Stomach (tissue), 9 donors: Measurements from ENCODE around the gene GPR15. TPM values are rescaled to one million over a fixed set of nuclear protein-coding genes. Genes with fewer than 3 reads are reported as not detected.

Source experiments
- DNase-seq, 2 donors: peaks; one replicate each; pipeline versions ENCODE4 v3.0.0 to v3.0.0-alpha.2; 2013 to 2019
- H3K27ac ChIP-seq, 5 donors: fragments of 200-600 bp in 4 of 5; sonication (generic) in 4 of 5; one replicate each; pipeline ENCODE4 v1.5.1; 2013 to 2019; ENCODE audit warnings: mild to moderate bottlenecking in 1 of 5, moderate library complexity in 1 of 5
- H3K27me3 ChIP-seq, 3 donors: fragments of 200-600 bp; sonication (generic); one replicate each; pipeline ENCODE4 v1.5.1; 2017 to 2019; ENCODE audit warnings: mixed run types in 1 of 3
- H3K36me3 ChIP-seq, 4 donors: fragments of 200-600 bp; sonication (generic); 1 replicate in 3 of 4; 2 replicates in 1 of 4; pipeline ENCODE4 v1.5.1; 2016 to 2019
- H3K4me1 ChIP-seq, 4 donors: fragments of 200-600 bp; sonication (generic); one replicate each; pipeline ENCODE4 v1.5.1; 2016 to 2019
- H3K4me3 ChIP-seq, 4 donors: fragments of 200-600 bp; sonication (generic) in 3 of 4; one replicate each; pipeline ENCODE4 v1.5.1; 2016 to 2019; ENCODE audit warnings: mild to moderate bottlenecking in 1 of 4
- H3K9me3 ChIP-seq, 4 donors: fragments of 200-600 bp; sonication (generic); one replicate each; pipeline ENCODE4 v1.5.1; 2016 to 2019
- EP300 ChIP-seq: sonication (generic); formaldehyde crosslinking; IDR thresholded peaks from one replicate; pipeline ENCODE4 v1.6.1; 2017; ENCODE audit warnings: antibody characterized with exemption
- POLR2A ChIP-seq, 4 donors: fragments of 450-650 bp; IDR thresholded peaks; one replicate each; pipeline ENCODE4 v1.6.1; 2016; ENCODE audit warnings: antibody characterized with exemption in 4 of 4, control low read depth in 2 of 4, mild to moderate bottlenecking in 1 of 4, moderate library complexity in 1 of 4
- POLR2AphosphoS5 ChIP-seq, 3 donors: sonication (generic); formaldehyde crosslinking; IDR thresholded peaks; one replicate each; pipeline ENCODE4 v1.6.1; 2016; ENCODE audit warnings: antibody characterized with exemption in 3 of 3
- WGBS, 5 donors: extraction: QIAGEN DNeasy Blood & Tissue Kit in 3 of 5; methylation state at CpG; one replicate each; pipeline versions ENCODE4 v1.1.5 to v1.1.7; 2013 to 2018; 5-methylcytosine and 5-hydroxymethylcytosine counted together
- intact Hi-C: fragments of 100-400 bp; cut with DNase I; formaldehyde crosslinking; loops from one replicate; pipeline ENCODE4 v1.15.1; 2023; ENCODE audit warnings: low total_unique reads
- polyA plus RNA-seq, 3 donors: library from polyadenylated mRNA; stranded (reverse); fragments of 200-250 nt; gene quantifications; one replicate each; pipeline ENCODE4 v1.2.3, GENCODE V29; 2013
- total RNA-seq, 5 donors: library from RNA; depleted of rRNA; stranded (reverse); fragments of >200 nt; gene quantifications; one replicate each; pipeline versions ENCODE4 v1.1.0 to v1.2.3, GENCODE V29; 2014 to 2016
- TF ChIP-seq, protein P1 (sequence below), 7 experiments: fragments of 450-650 bp in 4 of 7; fragments of 200-600 bp in 3 of 7; sonication (generic) in 3 of 7; IDR thresholded peaks; one replicate each; pipeline ENCODE4 v1.5.1; 2016 to 2019; ENCODE audit warnings: antibody characterized with exemption in 7 of 7, control low read depth in 2 of 7, mild to moderate bottlenecking in 1 of 7
- donor health status: healthy with polysubstance abuse.
- donor health status: Bipolar disorder and iron deficiency.
- donor health status: healthy.

GPR15 gene
- total and polyA plus RNA-seq, 8 donors, result 0.25 TPM; not detected in 7

DNA sequence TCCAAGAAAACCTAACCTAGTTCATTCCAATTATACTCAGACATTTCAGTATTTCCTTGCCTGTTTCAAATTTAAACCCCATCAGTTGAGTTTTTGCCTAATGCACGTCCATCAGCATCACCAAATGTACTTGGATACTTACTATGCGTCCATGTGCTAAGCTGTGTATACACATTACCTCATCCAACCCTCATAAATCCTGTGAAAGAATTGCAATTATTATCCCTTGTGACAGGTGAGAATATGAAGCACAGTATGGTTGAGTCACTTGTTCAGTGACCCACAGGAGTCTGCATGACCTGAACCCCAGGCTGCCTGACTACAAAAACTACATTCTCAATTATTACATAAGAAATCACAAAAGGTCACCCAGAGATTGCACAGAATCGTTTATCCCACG, 31.8 kb upstream of the GPR15 start:
- H3K4me1 ChIP-seq, result no peaks in the 10 kb centered on the region
- WGBS, 5 donors, result 78 to 92% (median 85%) methylated on average over 4 of the region's 4 CpGs
- intact Hi-C loops, result no loop called here

DNA sequence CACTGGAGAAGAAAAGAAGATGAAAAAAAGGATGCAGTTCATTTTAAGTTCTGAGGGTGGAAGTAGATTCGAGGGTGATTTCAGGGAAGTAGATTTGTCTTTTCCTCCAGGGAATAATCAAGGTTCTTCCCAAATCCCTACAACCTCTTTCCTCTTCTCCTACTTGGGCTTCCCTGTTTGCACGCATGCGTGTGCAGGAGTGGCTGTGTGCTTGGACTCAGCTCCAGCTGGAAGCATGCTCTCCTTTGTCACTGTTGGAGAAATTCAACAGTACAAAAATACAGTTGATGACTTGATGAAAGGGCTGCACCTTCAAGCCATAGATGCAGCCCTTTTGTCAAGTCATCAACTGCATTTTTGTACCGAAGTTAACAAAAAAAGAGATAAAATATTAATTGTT, 30.5 kb upstream of the GPR15 start:
- TF ChIP-seq POLR2AphosphoS5 (IDR thresholded peaks at IDR 0.05) (no peak), EP300 (no peak), POLR2A (IDR thresholded peaks at IDR 0.05) (no peak)
- TF ChIP-seq, protein P1, sequence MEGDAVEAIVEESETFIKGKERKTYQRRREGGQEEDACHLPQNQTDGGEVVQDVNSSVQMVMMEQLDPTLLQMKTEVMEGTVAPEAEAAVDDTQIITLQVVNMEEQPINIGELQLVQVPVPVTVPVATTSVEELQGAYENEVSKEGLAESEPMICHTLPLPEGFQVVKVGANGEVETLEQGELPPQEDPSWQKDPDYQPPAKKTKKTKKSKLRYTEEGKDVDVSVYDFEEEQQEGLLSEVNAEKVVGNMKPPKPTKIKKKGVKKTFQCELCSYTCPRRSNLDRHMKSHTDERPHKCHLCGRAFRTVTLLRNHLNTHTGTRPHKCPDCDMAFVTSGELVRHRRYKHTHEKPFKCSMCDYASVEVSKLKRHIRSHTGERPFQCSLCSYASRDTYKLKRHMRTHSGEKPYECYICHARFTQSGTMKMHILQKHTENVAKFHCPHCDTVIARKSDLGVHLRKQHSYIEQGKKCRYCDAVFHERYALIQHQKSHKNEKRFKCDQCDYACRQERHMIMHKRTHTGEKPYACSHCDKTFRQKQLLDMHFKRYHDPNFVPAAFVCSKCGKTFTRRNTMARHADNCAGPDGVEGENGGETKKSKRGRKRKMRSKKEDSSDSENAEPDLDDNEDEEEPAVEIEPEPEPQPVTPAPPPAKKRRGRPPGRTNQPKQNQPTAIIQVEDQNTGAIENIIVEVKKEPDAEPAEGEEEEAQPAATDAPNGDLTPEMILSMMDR (IDR thresholded peaks at IDR 0.05), result no peak
- H3K4me1 ChIP-seq, result no peaks in the 10 kb centered on the region
- H3K36me3 ChIP-seq, result peaks cover 0 to 5% (median under 1%) of the 10 kb centered on the region in 4 donors
- WGBS, 5 donors, result 75 to 90% (median 84%) methylated on average over 4 of the region's 4 CpGs
- intact Hi-C loops, result no loop called here
- H3K4me3 ChIP-seq, result no peak overlapping the region
- no peak overlapping the region for H3K27ac ChIP-seq
- DNase-seq, result no peak
- no peaks in the 10 kb centered on the region for H3K27me3 ChIP-seq
- no peaks in the 10 kb centered on the region for H3K9me3 ChIP-seq

More for the DNA sequence above, 31.8 kb upstream of the GPR15 start:
- H3K27me3 ChIP-seq, result no peaks in the 10 kb centered on the region
- H3K36me3 ChIP-seq, result peaks cover 0 to 5% (median 0%) of the 10 kb centered on the region in 4 donors
- no peak overlapping the region for H3K27ac ChIP-seq
- TF ChIP-seq POLR2A (IDR thresholded peaks at IDR 0.05) (no peak), EP300 (no peak), POLR2AphosphoS5 (IDR thresholded peaks at IDR 0.05) (no peak)
- TF ChIP-seq, protein P1 (IDR thresholded peaks at IDR 0.05), result no peak
- no peak overlapping the region for H3K4me3 ChIP-seq
- DNase-seq, result no peak
- H3K9me3 ChIP-seq, result no peaks in the 10 kb centered on the region

DNA sequence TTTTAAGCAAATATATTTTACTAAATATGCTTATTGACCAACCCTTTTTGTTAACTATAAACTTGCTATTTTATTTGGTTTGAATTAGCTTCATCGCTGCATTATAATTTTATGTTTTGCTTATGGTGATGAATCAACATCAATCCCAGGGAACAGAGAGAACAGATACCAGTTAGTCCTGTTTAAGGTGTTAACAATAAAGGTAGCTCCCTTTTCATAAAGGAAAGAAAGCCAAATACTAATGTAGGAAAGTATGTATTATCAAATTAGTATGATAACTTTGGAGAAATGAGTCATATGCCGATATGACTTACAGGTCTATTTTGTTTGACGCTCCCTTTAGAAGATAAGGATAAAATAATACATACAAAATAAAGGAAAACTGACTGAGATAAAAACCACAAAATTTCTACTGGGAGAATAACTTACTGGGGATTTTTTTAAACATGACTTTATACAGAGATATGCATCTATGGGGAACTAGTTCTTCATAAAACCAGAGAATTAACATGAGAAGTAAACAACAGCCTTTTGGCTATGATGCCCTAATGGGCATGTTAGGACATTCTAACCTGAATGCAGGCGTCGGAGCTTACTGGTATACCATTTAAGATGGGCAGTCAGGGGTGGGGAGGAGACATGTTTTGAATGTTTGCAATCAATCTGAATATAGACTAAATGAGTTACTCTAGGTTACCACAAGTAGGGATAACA, 29.8 kb upstream of the GPR15 start:
- Histone ChIP-seq H3K36me3 (peaks cover 0 to 5% (median 2%) of the 10 kb centered on the region in 4 donors), H3K9me3 (no peaks in the 10 kb centered on the region), H3K27ac (no peak overlapping the region), H3K4me3 (no peak overlapping the region), H3K4me1 (no peaks in the 10 kb centered on the region), H3K27me3 (no peaks in the 10 kb centered on the region)
- TF ChIP-seq, protein P1 (IDR thresholded peaks at IDR 0.05), result no peak
- TF ChIP-seq POLR2AphosphoS5 (IDR thresholded peaks at IDR 0.05), result no peak
- TF ChIP-seq POLR2A (IDR thresholded peaks at IDR 0.05), result no peak
- no peak for TF ChIP-seq EP300
- intact Hi-C loops, result no loop called here
- WGBS, 5 donors, result 64 to 73% (median 73%) methylated on average over 5 of the region's 5 CpGs
- no peak for DNase-seq

DNA sequence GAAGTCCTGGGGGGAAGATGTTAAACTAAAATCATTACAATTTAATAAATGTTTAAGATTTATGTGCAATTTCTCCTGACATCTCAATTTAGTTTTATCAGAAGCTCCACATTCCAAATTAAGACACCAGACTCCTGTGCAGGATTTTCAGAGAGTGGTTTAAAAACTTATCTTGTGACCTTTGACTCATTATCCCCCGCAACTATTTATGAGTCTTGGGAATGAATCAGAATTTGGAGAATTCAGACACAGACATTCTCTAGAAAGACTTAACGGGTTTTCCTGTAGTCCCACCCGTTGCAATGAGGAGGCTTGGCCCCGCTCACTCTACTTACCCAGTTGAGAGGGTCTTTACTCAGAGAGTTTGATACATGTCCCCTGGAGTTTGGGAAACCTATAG, 27.2 kb upstream of the GPR15 start:
- intact Hi-C loops, result no loop called here
- Histone ChIP-seq H3K4me1 (no peaks in the 10 kb centered on the region), H3K36me3 (peaks cover 0 to 5% (median 2%) of the 10 kb centered on the region in 4 donors), H3K27ac (no peak overlapping the region), H3K9me3 (no peaks in the 10 kb centered on the region), H3K27me3 (no peaks in the 10 kb centered on the region), H3K4me3 (no peak overlapping the region)
- WGBS, 5 donors, result 70 to 80% (median 75%) methylated on average over 4 of the region's 4 CpGs
- TF ChIP-seq, protein P1 (IDR thresholded peaks at IDR 0.05), result no peak
- TF ChIP-seq POLR2A (IDR thresholded peaks at IDR 0.05) (no peak), POLR2AphosphoS5 (IDR thresholded peaks at IDR 0.05) (no peak), EP300 (no peak)
- no peak for DNase-seq
